Measurements from ENCODE around the gene SDK1. TPM values are rescaled to one million over a fixed set of nuclear protein-coding genes. Genes with fewer than 3 reads are reported as not detected.

The SDK1 gene
- total RNA-seq, 1 experiment from 2014 or later: 6.0 TPM

GRCh38 chr7:3762146-3762831 is 461.2 kb downstream of the SDK1 start:
- H3K36me3 ChIP-seq: no peaks in the 10 kb centered on the region
- no peaks in the 10 kb centered on the region for H3K9me3 ChIP-seq (replicated peaks)
- H3K27ac ChIP-seq: no peak overlapping the region
- DNase-seq: no peak
- no peaks in the 10 kb centered on the region for H3K27me3 ChIP-seq
- H3K4me3 ChIP-seq: no peak overlapping the region
- H3K4me1 ChIP-seq: peaks cover 4% of the 10 kb centered on the region; the same call in 1 of the 2 replicates

GRCh38 chr7:3767917-3768777 is 467.1 kb downstream of the SDK1 start:
- Histone ChIP-seq H3K4me1 (no peaks in the 10 kb centered on the region), H3K36me3 (no peaks in the 10 kb centered on the region), H3K4me3 (no peak overlapping the region), H3K9me3 (replicated peaks) (no peaks in the 10 kb centered on the region), H3K27me3 (no peaks in the 10 kb centered on the region), H3K27ac (no peak overlapping the region)
- no peak for DNase-seq

- no peaks in the 10 kb centered on the region for H3K9me3 ChIP-seq (replicated peaks)
- H3K27me3 ChIP-seq: no peaks in the 10 kb centered on the region
- H3K36me3 ChIP-seq: no peaks in the 10 kb centered on the region
- H3K4me1 ChIP-seq: no peaks in the 10 kb centered on the region
- no peak overlapping the region for H3K4me3 ChIP-seq
- no peak for DNase-seq
- H3K27ac ChIP-seq: no peak overlapping the region
Observed at GRCh38 chr7:3771906-3772305, 470.9 kb downstream of the SDK1 start.

- no peaks in the 10 kb centered on the region for H3K4me1 ChIP-seq
- H3K27me3 ChIP-seq: no peaks in the 10 kb centered on the region
- peaks cover 5% of the 10 kb centered on the region; the same call in 1 of the 2 replicates for H3K9me3 ChIP-seq (replicated peaks)
- no peak overlapping the region for H3K27ac ChIP-seq
- DNase-seq: no peak
- no peak overlapping the region for H3K4me3 ChIP-seq
- no peaks in the 10 kb centered on the region for H3K36me3 ChIP-seq
Observed at GRCh38 chr7:3778345-3778744, 477.3 kb downstream of the SDK1 start.

- Histone ChIP-seq H3K36me3 (no peaks in the 10 kb centered on the region), H3K4me1 (no peaks in the 10 kb centered on the region), H3K9me3 (replicated peaks) (peaks cover 5% of the 10 kb centered on the region; the same call in 1 of the 2 replicates), H3K4me3 (no peak overlapping the region), H3K27ac (no peak overlapping the region), H3K27me3 (no peaks in the 10 kb centered on the region)
- DNase-seq: no peak
Observed at GRCh38 chr7:3780016-3780415, 479.0 kb downstream of the SDK1 start.

GRCh38 chr7:3780525-3780924 is 479.5 kb downstream of the SDK1 start:
- no peak for DNase-seq
- H3K9me3 ChIP-seq (replicated peaks): peaks cover 5% of the 10 kb centered on the region; the same call in 1 of the 2 replicates
- no peaks in the 10 kb centered on the region for H3K4me1 ChIP-seq
- H3K36me3 ChIP-seq: no peaks in the 10 kb centered on the region
- no peaks in the 10 kb centered on the region for H3K27me3 ChIP-seq
- no peak overlapping the region for H3K27ac ChIP-seq
- H3K4me3 ChIP-seq: no peak overlapping the region

- Histone ChIP-seq H3K9me3 (replicated peaks) (peaks cover 5% of the 10 kb centered on the region; the same call in 1 of the 2 replicates), H3K4me3 (no peak overlapping the region), H3K27ac (no peak overlapping the region), H3K4me1 (no peaks in the 10 kb centered on the region), H3K27me3 (no peaks in the 10 kb centered on the region), H3K36me3 (no peaks in the 10 kb centered on the region)
- DNase-seq: no peak
Observed at GRCh38 chr7:3781607-3782006, 480.6 kb downstream of the SDK1 start.

GRCh38 chr7:3787717-3788264 is 486.7 kb downstream of the SDK1 start:
- Histone ChIP-seq H3K27me3 (no peaks in the 10 kb centered on the region), H3K4me1 (no peaks in the 10 kb centered on the region), H3K9me3 (replicated peaks) (no peaks in the 10 kb centered on the region), H3K36me3 (no peaks in the 10 kb centered on the region), H3K27ac (no peak overlapping the region), H3K4me3 (no peak overlapping the region)
- DNase-seq: no peak

GRCh38 chr7:3790803-3791202 is 489.8 kb downstream of the SDK1 start:
- no peak overlapping the region for H3K27ac ChIP-seq
- H3K36me3 ChIP-seq: no peaks in the 10 kb centered on the region
- DNase-seq: no peak
- no peaks in the 10 kb centered on the region for H3K9me3 ChIP-seq (replicated peaks)
- no peaks in the 10 kb centered on the region for H3K27me3 ChIP-seq
- no peaks in the 10 kb centered on the region for H3K4me1 ChIP-seq
- H3K4me3 ChIP-seq: no peak overlapping the region

GRCh38 chr7:3791327-3791726 is 490.3 kb downstream of the SDK1 start:
- Histone ChIP-seq H3K9me3 (replicated peaks) (no peaks in the 10 kb centered on the region), H3K27me3 (no peaks in the 10 kb centered on the region), H3K4me3 (no peak overlapping the region), H3K36me3 (no peaks in the 10 kb centered on the region), H3K4me1 (no peaks in the 10 kb centered on the region), H3K27ac (no peak overlapping the region)
- no peak for DNase-seq

GRCh38 chr7:3795141-3795540 is 494.1 kb downstream of the SDK1 start:
- no peaks in the 10 kb centered on the region for H3K4me1 ChIP-seq
- H3K27ac ChIP-seq: no peak overlapping the region
- no peaks in the 10 kb centered on the region for H3K9me3 ChIP-seq (replicated peaks)
- DNase-seq: no peak
- no peaks in the 10 kb centered on the region for H3K36me3 ChIP-seq
- no peak overlapping the region for H3K4me3 ChIP-seq
- H3K27me3 ChIP-seq: no peaks in the 10 kb centered on the region

GRCh38 chr7:3795781-3796180 is 494.7 kb downstream of the SDK1 start:
- no peak for DNase-seq
- Histone ChIP-seq H3K27ac (no peak overlapping the region), H3K4me1 (no peaks in the 10 kb centered on the region), H3K9me3 (replicated peaks) (no peaks in the 10 kb centered on the region), H3K36me3 (no peaks in the 10 kb centered on the region), H3K27me3 (no peaks in the 10 kb centered on the region), H3K4me3 (no peak overlapping the region)

- Histone ChIP-seq H3K36me3 (no peaks in the 10 kb centered on the region), H3K9me3 (replicated peaks) (no peaks in the 10 kb centered on the region), H3K27ac (no peak overlapping the region), H3K27me3 (no peaks in the 10 kb centered on the region), H3K4me1 (no peaks in the 10 kb centered on the region), H3K4me3 (no peak overlapping the region)
- no peak for DNase-seq
Observed at GRCh38 chr7:3805151-3805550, 504.1 kb downstream of the SDK1 start.

- no peaks in the 10 kb centered on the region for H3K27me3 ChIP-seq
- no peaks in the 10 kb centered on the region for H3K9me3 ChIP-seq (replicated peaks)
- no peak overlapping the region for H3K27ac ChIP-seq
- no peaks in the 10 kb centered on the region for H3K36me3 ChIP-seq
- DNase-seq: no peak
- H3K4me3 ChIP-seq: no peak overlapping the region
- no peaks in the 10 kb centered on the region for H3K4me1 ChIP-seq
Observed at GRCh38 chr7:3806516-3806915, 505.5 kb downstream of the SDK1 start.

GRCh38 chr7:3807824-3808223 is 506.8 kb downstream of the SDK1 start:
- Histone ChIP-seq H3K9me3 (replicated peaks) (no peaks in the 10 kb centered on the region; the same call in 1 of the 2 replicates), H3K27ac (no peak overlapping the region), H3K4me1 (no peaks in the 10 kb centered on the region), H3K27me3 (no peaks in the 10 kb centered on the region), H3K4me3 (no peak overlapping the region), H3K36me3 (no peaks in the 10 kb centered on the region)
- DNase-seq: no peak

Data from SJCRH30 (cell line).